Measurements from ENCODE around the gene KCNJ6.

- no peak for TF ChIP-seq POLR2A (IDR thresholded peaks at IDR 0.05; ENCODE audit: low read length)
- TF ChIP-seq GATA1 (IDR thresholded peaks at IDR 0.05; ENCODE audit: low read depth, low read length): no peak
These were observed 289.2 kb downstream of the KCNJ6 start for GRCh38 chr21:37627074-37627473.

Measured in erythroblast (primary cell).